Tibial nerve (tissue), 4 donors: Measurements from ENCODE around the gene SMIM38. TPM values are rescaled to one million over a fixed set of nuclear protein-coding genes. Genes with fewer than 3 reads are reported as not detected.
A peak's percentile ranks its signal among the peaks of the same experiment; 100 is the strongest.

ENCODE experiments used
- DNase-seq, 2 donors: peaks; one replicate each; pipeline ENCODE4 v3.0.0-alpha.2; 2019; ENCODE audit warnings: low spot score in 2 of 2
- H3K27ac ChIP-seq, 4 donors: fragments of 200-600 bp; sonication (generic) in 3 of 4; one replicate each; pipeline ENCODE4 v1.5.1; 2017 to 2019; ENCODE audit warnings: mild to moderate bottlenecking in 1 of 4
- H3K27me3 ChIP-seq, 2 donors: fragments of 200-600 bp; sonication (generic) in 1 of 2; one replicate each; pipeline versions ENCODE4 v1.5.1 to v1.6.0; 2017 to 2019
- H3K36me3 ChIP-seq, 3 donors: fragments of 200-600 bp; sonication (generic); one replicate each; pipeline ENCODE4 v1.5.1; 2018 to 2019
- H3K4me1 ChIP-seq, 4 donors: fragments of 200-600 bp; sonication (generic) in 3 of 4; one replicate each; pipeline ENCODE4 v1.5.1; 2017 to 2019
- H3K4me3 ChIP-seq, 4 donors: fragments of 200-600 bp; sonication (generic) in 3 of 4; one replicate each; pipeline ENCODE4 v1.5.1; 2017 to 2019; ENCODE audit warnings: mild to moderate bottlenecking in 1 of 4, moderate library complexity in 1 of 4
- H3K9me3 ChIP-seq, 4 donors: fragments of 200-600 bp; sonication (generic) in 3 of 4; one replicate each; pipeline ENCODE4 v1.5.1; 2017 to 2019
- EP300 ChIP-seq, 2 donors: sonication (generic); formaldehyde crosslinking; IDR thresholded peaks; one replicate each; pipeline ENCODE4 v1.6.1; 2017; ENCODE audit warnings: antibody characterized with exemption in 2 of 2, mild to moderate bottlenecking in 1 of 2
- POLR2A ChIP-seq, 2 donors: fragments of 450-650 bp; IDR thresholded peaks; one replicate each; pipeline ENCODE4 v1.6.1; 2017; ENCODE audit warnings: antibody characterized with exemption in 2 of 2, mild to moderate bottlenecking in 2 of 2, moderate library complexity in 2 of 2
- WGBS, 2 donors: methylation state at CpG; one replicate each; pipeline ENCODE4 v1.1.5; 2018; 5-methylcytosine and 5-hydroxymethylcytosine counted together
- total RNA-seq, 4 donors: library from RNA; depleted of rRNA; stranded (reverse); fragments of >200 nt; gene quantifications; one replicate each; pipeline ENCODE4 v1.1.0, GENCODE V29; 2016
- TF ChIP-seq, protein P1 (sequence below), 5 experiments: fragments of 200-600 bp in 3 of 5; fragments of 450-650 bp in 2 of 5; sonication (generic) in 3 of 5; IDR thresholded peaks; one replicate each; pipeline ENCODE4 v1.5.1; 2016 to 2019; ENCODE audit warnings: antibody characterized with exemption in 5 of 5, mild to moderate bottlenecking in 3 of 5, moderate library complexity in 2 of 5

The SMIM38 gene
- total RNA-seq, 4 donors from 2014 or later = 3.3 to 4.6 (median 4.1) TPM

DNA sequence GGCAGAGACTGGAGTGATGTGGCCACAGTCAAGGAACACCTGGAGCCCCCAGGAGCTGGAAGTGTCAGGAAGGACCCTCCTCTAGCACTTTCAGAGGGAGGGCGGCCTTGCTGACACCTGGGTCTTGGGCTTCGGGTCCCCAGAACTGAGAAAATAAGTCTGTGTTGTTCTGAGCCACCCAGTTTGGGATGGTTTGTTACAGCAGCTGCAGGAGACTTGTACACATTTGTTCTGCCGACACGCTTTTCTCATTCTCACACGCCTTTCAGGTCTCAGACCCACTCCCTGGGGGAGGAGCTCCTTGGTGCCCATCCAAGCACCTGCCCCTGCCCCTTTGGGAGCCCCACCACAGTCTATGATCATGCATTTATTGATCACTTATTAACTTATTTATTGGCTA is 47.2 kb upstream of the SMIM38 start:
- Histone ChIP-seq H3K27ac (no peak overlapping the region), H3K36me3 (peaks cover 0 to 21% (median 0%) of the 10 kb centered on the region in 3 donors), H3K27me3 (no peaks in the 10 kb centered on the region), H3K9me3 (peaks cover 0 to 3% (median 0%) of the 10 kb centered on the region in 4 donors), H3K4me3 (no peak overlapping the region), H3K4me1 (peaks cover 0 to 7% (median 0%) of the 10 kb centered on the region in 4 donors)
- whole genome bisulfite sequencing, 2 donors = 75 to 90% methylated on average over 5 of the region's 5 CpGs
- no peak for DNase-seq
- TF ChIP-seq POLR2A (IDR thresholded peaks at IDR 0.05) (no peak), EP300 (IDR thresholded peaks at IDR 0.05) (no peak)
- TF ChIP-seq, protein P1, sequence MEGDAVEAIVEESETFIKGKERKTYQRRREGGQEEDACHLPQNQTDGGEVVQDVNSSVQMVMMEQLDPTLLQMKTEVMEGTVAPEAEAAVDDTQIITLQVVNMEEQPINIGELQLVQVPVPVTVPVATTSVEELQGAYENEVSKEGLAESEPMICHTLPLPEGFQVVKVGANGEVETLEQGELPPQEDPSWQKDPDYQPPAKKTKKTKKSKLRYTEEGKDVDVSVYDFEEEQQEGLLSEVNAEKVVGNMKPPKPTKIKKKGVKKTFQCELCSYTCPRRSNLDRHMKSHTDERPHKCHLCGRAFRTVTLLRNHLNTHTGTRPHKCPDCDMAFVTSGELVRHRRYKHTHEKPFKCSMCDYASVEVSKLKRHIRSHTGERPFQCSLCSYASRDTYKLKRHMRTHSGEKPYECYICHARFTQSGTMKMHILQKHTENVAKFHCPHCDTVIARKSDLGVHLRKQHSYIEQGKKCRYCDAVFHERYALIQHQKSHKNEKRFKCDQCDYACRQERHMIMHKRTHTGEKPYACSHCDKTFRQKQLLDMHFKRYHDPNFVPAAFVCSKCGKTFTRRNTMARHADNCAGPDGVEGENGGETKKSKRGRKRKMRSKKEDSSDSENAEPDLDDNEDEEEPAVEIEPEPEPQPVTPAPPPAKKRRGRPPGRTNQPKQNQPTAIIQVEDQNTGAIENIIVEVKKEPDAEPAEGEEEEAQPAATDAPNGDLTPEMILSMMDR (IDR thresholded peaks at IDR 0.05) = no peak

DNA sequence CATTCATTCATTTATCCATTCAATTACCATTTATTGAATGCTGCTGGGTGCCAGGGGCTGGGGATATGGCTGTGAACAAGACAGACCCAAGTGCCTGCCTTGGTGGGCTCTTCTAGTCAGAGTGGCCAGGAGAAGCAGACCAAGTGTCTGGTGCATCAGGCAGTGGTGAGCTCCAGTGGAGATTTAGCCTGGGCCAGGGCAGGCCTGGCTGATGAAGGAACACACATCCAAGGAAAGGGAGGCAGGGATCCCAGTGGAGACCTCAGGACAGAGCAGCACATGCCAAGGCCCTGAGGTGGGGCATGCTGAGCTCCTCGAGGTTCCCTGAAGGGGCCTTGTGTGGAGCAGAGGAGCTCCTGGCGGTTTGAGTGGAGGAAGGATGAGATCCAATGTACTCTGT is 46.6 kb upstream of the SMIM38 start:
- no peaks in the 10 kb centered on the region for H3K27me3 ChIP-seq
- peaks cover 0 to 7% (median 0%) of the 10 kb centered on the region in 4 donors for H3K4me1 ChIP-seq
- no peak overlapping the region for H3K27ac ChIP-seq
- H3K4me3 ChIP-seq = no peak overlapping the region
- peaks cover 0 to 21% (median 0%) of the 10 kb centered on the region in 3 donors for H3K36me3 ChIP-seq
- 92 to 100% methylated on average over 2 of the region's 2 CpGs for WGBS, 2 donors
- DNase-seq = no peak
- H3K9me3 ChIP-seq = peaks cover 0 to 3% (median 0%) of the 10 kb centered on the region in 4 donors
- TF ChIP-seq EP300 (IDR thresholded peaks at IDR 0.05) (no peak), POLR2A (IDR thresholded peaks at IDR 0.05) (no peak)
- TF ChIP-seq, protein P1 (IDR thresholded peaks at IDR 0.05) = no peak

DNA sequence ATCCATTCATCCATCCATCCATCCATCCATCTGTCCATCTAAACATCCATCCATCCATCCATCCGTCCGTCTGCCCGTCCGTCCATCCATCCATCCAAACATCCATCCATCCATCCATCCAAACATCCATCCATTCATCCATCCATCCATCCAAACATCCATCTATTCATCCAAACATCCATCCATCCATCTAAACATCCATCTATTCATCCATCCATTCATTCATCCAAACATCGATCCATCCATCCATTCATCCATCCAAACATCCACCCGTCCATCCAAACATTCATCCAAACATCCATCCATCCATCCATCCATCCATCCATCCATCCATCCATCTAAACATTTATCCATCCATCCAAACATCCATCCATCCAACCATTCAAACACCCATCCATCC is 45.3 kb upstream of the SMIM38 start:
- Histone ChIP-seq H3K9me3 (peaks cover 0 to 3% (median 0%) of the 10 kb centered on the region in 4 donors), H3K36me3 (peaks cover 0 to 21% (median 0%) of the 10 kb centered on the region in 3 donors), H3K4me3 (no peak overlapping the region), H3K27me3 (no peaks in the 10 kb centered on the region), H3K4me1 (peaks cover 0 to 14% (median 0%) of the 10 kb centered on the region in 4 donors), H3K27ac (no peak overlapping the region)
- no peak for TF ChIP-seq POLR2A (IDR thresholded peaks at IDR 0.05)
- no peak for TF ChIP-seq EP300 (IDR thresholded peaks at IDR 0.05)
- TF ChIP-seq, protein P1 (IDR thresholded peaks at IDR 0.05) = no peak
- DNase-seq = no peak
- WGBS, 2 donors = 91 to 95% methylated on average over 6 of the region's 6 CpGs

DNA sequence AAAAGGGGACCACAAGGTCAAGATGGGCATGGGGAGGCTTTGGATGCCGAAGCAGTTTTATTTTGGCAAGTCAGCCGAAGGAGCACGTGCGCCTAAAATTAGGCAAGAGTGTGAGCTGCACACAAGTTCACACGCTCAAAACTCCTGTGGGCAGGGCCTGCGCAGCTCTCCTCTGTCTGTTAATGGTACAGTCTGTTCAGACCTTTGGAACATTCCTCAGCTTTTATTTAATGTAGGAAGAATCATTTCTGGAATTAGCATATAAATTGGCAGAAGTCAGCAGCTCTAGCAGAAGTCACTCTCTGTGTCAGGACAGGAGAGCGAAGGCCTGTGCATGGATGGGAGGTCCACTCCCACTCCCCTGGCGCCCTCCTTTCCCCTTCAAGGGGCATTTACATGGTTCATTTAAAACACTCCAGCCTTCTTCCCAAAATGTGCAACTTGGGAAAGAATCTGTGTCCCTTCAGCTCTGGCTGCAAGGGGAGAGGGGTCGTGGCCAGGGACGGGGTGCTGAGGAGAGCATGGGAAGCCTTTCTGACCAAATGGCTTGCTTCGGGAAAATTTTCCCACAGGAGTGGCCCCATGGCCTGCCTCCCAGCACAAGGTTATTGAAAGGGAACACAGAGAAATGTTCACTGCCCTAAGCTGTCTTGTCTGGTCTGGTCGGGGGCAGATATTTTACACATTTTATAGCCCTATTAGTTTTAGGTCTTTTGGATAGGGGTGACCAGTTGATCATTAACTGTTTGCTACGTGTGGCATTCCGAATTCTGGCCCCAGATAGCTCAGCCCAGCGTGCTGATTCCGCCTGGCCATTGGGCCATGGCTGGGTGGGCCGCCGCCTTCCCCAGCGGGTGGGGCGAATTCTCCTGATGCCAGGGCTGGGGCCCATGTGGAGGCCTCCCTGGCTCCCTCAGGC is 43.9 kb upstream of the SMIM38 start:
- Histone ChIP-seq H3K27ac (peak overlapping the region in 1 of 4 donors; percentile 22), H3K9me3 (peaks cover 0 to 3% (median 0%) of the 10 kb centered on the region in 4 donors), H3K36me3 (peaks cover 0 to 21% (median 0%) of the 10 kb centered on the region in 3 donors), H3K4me1 (peaks cover 0 to 22% (median 0%) of the 10 kb centered on the region in 4 donors), H3K4me3 (no peak overlapping the region), H3K27me3 (no peaks in the 10 kb centered on the region)
- no peak for DNase-seq
- 78 to 82% methylated on average over 20 of the region's 20 CpGs for WGBS, 2 donors
- TF ChIP-seq, protein P1 (IDR thresholded peaks at IDR 0.05) = no peak
- peak; percentile 42 to 49 for TF ChIP-seq EP300 (IDR thresholded peaks at IDR 0.05)

DNA sequence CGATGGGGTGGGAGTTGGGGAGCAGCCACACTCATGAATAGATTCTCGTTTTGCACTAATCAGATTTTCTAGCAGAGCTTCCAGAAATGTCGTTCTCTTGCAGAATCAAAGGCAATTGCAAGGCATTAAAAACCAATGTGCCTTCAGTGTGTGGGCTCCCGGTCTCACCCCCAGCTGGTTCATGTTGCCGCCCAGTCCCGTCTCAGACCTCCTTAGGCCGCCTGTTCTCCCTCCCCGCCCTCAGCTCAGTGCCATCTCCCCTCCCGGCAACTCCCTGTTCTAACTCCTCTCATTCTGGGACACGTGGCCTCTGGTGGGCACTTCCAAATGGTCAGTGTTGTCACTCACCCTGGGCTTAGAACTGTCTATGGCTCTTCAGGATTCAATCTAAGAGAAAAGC is 42.5 kb upstream of the SMIM38 start:
- H3K4me1 ChIP-seq = peaks cover 0 to 22% (median 0%) of the 10 kb centered on the region in 4 donors
- WGBS, 2 donors = 79 to 87% methylated on average over 10 of the region's 10 CpGs
- H3K27me3 ChIP-seq = no peaks in the 10 kb centered on the region
- H3K9me3 ChIP-seq = no peaks in the 10 kb centered on the region
- peaks cover 0 to 10% (median 0%) of the 10 kb centered on the region in 3 donors for H3K36me3 ChIP-seq
- H3K4me3 ChIP-seq = no peak overlapping the region
- H3K27ac ChIP-seq = no peak overlapping the region
- no peak for TF ChIP-seq EP300 (IDR thresholded peaks at IDR 0.05)
- TF ChIP-seq POLR2A (IDR thresholded peaks at IDR 0.05) = no peak
- TF ChIP-seq, protein P1 (IDR thresholded peaks at IDR 0.05) = no peak
- DNase-seq = no peak
